GM18526 (cell line): ENCODE results near the gene USP22.

Experiments
- POLR2A ChIP-seq: IDR thresholded peaks from 3 replicates; pipeline ENCODE4 v1.6.1; 2011; ENCODE audit not compliant: insufficient read length; ENCODE audit errors: extremely low read depth

Gene USP22

DNA sequence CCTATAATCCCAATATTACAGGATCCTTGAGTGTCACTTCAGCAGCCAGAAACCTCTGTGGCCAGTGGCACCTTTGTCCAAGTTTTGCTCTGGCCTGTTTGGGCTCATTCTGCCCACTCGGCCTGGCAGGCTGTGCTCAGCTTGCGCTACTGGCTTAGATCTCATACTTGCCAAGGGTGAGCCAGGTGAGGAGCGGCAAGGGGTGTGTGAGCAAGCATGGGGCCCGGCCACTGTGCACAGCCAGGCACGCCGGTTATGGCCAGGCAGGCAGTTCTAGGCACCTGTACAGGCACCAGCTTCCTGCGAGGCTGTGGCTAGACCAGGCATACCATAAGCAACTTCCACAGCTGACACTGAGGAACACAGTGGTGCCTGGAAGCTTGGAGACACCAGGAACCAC, 16.9 kb upstream of the USP22 start:
- no peak for TF ChIP-seq POLR2A

DNA sequence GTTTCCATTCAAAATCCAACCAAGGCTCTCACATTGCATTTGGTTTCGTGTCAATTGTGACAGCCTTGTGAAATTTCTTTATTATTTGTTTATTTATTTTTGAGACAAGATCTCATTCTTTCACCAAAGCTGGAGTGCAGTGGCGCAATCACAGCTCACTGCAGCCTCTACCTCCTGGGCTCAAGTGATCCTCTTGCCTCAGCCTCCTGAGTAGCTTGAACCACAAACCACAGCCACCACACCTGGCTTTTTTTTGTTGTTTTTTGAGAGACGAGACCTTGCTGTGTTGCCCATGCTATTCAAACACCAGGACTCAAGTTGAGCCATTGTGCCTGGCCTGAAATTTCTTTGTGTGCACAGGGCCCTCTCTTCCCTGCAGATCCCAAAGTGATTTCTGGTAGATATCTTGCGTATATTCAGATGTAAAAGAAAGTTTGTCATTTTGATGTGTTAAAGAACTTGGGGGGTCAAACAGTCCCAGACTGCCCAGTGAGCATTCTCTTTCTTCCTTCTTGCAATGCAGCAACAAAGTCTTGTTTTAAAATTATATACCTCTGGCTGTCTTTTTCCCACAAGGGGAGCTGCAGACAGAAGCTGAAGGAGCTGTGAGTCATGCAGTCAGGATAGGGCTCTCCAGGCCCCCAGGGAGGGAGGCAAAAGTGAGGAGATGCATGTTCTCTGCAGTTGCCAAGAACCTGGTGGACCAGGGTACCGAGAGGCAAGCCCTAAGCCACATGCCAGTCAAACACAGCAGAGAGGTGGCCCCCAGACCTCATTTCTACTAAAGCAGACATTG, 15.5 kb upstream of the USP22 start:
- no peak for TF ChIP-seq POLR2A

DNA sequence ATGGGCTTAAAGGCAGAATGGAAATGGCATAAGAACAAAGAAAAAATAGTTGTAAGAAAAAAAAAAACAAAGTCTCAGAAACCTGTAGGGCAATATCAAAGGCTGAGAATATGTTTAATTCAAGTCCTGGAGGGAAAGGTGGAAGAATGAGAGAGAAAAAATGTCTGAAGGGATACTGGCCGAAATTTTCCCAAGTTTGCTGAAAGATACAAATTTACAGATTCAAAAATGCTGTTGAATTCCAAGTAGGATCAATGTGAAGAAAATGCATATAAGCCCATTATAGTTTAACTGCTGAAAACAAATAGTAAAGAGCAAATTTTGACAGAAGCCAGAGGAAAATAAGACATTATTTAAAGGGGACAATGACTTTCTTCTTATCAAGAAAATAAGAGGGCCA, 6.6 kb upstream of the USP22 start:
- no peak for TF ChIP-seq POLR2A

DNA sequence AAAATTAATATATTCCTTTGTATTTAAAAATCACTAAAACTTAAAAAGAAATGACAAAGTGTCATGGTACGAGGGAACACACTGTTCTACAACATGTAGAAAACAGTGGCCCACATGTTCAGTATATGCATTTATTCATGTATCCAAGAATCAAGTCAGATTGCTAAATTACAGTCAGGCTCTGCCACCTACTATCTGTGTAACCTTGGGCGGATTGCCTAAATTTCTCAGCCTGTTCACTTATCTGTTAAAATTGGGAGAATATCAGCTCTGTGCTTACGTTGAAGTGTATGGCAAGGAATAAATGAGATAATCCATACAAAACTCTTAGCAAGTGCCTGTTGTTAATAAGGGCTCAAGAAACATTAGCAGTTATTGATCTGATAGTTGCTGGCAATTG, 3.4 kb upstream of the USP22 start:
- no peak for TF ChIP-seq POLR2A

DNA sequence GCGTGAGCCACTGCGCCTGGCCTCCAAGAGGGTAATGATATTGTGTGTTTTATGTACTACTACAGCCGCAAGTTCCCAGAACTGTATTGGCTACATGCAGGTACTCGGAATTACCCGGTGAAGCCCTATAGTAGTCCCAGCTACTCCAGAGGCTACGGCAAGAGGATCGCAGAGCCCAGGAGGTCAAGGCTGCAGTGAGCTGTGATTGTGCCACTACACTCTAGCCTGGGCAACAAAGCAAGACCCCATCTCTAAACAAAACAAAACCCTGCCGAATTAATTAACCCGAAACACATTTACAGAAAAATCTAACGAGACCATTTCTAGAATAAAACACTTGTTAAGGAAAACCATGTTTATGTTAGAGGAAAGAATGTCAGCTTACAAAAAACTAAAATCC, 2.2 kb upstream of the USP22 start:
- no peak for TF ChIP-seq POLR2A

DNA sequence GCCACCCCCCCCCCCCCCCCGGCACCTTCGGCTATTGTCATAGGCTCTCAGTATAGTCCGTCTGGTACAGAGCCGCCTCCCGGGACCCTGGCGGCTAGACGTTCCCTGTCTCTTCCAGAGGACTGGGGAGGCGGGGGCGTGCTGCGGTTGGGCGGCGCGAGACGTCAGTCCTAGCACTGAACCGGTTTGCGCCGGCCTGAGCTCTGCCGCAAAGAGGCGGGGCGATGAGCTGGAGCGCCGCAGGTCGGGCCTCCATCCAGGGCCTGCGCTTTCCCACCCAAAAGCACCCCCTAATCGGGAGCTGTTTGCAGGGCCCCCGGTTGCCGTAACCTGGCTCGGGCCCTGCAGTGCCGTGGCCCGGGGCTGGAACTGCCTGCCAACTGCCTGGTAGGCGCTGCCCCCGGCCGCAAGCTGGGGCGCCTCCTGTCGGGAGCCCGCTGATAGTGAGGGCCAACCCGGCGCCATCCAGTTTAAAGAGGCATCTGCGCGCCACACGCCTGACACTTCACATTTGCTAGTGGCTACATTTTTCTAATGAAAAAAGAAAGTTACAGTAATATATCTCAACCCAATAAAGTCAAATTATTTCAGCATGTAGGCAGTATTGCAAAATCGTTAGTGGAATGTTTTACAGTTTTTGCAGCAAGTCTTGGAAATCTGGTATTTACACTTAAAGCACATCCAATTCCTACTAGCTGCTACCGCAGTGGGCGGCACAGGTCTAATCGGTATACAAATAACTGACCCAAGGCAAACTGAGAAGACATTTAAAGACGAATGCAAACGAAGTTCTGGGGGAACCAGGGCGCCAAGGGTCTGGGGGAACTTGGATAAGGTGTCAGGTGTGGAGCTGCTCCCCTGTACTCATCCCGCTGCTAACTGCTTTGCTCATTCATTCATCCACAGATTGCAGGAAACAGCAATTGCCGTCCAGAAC, 753 bp upstream of the USP22 start:
- peak; percentile 90 for TF ChIP-seq POLR2A

DNA sequence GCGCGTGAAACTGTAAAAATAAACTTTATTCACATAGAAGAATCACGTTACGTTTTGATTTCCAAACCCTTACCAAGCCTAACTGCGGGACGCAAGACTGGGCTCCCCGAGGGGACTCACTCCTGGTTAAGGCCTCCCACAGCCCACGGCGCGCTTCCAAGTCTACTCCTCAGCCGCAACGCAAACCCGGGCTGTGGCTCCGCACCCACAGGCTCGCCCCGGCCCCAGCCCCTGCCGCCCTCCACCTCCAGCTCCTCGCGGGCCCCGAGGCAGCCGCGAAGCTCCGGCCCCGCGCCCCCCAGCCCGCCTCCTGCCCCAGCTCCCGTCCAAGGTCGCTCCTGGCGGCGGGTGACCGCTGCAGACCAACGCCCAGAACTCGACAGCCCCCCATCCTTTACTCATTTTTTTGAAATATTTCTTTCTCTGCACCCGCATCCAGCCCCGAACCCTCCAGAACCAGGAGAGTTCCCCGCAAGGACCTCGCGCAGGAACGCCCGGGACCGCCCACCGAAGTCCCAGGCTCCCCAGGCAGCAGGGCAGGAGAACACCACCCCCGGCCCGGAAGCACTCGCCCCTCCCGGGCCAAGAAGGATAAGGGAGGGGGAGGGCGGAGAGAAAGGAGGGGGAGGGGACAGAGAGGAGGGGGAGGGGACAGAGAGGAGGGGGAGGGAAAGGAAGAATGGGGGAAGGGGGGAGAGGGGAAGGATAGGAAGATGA, 912 bp downstream of the USP22 start:
- no peak for TF ChIP-seq POLR2A

DNA sequence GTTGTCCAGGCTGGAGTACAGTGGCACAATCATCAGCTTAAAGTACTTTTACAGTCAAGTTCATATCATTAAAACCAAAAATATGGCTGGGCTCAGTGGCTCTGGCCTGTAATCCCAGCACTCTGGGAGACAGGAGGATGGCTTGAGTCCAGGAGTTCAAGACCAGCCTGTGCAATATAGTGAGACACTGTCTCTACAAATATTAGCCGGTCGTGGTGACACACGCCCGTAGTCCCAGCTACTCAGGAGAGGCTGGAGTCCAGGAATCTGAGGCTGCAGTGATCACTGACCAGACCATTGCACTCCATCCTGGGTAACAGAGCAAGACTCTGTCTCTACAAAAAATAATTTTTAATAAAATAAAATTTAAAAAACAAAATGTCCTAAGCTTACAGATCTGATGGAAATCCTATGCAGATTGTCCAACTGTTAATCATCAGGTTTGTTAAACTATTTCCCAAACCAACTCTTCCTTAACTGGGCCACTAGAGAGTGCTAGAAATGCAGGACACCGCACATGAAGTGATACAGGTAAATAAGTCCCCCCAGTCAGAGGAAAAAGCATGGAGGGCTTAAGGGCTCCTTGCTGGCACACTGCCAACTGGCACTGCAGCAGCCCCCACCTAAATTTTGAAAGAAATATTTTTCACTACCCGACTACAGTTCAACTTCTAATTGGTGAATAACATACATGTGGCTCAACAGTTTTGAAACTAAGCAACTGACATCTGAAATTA, 2.8 kb downstream of the USP22 start:
- TF ChIP-seq POLR2A: no peak

DNA sequence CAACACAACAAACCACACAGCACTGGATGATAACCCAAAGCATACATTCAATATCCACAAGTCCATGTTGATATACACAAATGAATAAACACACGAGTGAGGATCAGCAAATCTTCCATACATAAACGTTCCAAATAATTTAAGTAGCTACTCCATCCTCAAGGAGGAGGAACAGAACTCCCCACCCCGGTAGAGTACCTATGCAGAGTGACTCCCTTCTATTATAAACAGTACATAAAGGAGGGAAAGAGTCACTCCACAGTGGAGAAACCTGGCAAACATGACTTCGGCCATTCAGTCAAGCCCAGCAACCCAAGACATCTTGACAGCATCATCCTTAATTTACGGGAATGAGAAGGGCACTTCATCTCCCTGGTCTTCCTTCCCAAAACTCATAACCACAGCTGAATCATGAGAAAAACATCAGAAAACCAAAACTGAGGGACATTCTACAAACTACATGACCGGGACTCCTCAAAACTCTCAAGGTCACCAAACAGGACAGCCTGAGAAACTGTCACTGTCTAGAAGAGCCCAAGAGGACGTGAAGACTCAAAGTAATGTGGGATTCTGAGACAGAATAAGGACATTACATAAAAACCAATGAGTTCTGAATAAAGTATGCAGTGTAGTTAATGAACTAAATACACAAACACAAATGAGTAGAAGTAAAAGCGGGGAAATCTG, 5.6 kb downstream of the USP22 start:
- no peak for TF ChIP-seq POLR2A

DNA sequence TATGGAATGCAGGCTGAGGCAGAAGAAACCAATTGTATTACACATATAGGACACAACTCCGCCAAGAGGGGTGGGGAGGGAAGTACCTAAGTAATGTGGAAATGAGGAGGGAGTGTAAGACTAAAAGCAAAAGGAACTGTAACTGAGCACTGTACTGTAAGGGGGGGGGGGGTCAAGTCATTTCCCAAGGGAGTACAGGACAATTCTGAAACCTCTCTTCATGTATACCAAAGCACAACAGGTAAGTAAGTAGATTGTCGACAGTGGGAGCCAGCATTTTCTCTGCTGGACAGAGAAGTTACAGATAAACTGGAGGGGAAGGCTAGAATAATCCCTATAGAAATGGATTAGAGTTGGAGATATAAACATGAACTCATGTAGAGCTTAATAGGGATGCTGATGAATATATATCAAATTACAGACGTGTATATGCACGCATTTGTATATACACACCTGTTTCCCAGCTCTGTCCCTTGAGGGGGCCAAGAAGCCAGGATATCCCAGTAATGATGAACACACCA, 6.4 kb downstream of the USP22 start:
- TF ChIP-seq POLR2A: no peak

DNA sequence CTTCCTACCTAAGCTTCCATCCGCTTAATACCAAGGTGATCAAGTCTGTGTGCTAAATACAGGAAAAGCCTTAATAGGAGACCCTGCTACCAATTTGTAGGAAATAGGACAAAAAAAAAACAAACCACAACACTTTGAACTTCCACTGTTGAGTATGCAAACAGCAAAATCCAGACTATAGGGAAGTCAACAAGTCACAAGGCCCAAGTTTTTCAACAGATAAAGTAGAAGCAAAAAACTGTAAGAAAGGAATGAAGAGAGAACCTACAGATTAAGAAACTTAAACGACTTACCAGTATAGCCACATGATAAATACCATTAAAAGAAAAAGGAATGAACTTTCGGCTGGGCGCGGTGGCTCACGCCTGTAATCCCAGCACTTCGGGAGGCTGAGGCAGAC, 7.4 kb downstream of the USP22 start:
- no peak for TF ChIP-seq POLR2A

DNA sequence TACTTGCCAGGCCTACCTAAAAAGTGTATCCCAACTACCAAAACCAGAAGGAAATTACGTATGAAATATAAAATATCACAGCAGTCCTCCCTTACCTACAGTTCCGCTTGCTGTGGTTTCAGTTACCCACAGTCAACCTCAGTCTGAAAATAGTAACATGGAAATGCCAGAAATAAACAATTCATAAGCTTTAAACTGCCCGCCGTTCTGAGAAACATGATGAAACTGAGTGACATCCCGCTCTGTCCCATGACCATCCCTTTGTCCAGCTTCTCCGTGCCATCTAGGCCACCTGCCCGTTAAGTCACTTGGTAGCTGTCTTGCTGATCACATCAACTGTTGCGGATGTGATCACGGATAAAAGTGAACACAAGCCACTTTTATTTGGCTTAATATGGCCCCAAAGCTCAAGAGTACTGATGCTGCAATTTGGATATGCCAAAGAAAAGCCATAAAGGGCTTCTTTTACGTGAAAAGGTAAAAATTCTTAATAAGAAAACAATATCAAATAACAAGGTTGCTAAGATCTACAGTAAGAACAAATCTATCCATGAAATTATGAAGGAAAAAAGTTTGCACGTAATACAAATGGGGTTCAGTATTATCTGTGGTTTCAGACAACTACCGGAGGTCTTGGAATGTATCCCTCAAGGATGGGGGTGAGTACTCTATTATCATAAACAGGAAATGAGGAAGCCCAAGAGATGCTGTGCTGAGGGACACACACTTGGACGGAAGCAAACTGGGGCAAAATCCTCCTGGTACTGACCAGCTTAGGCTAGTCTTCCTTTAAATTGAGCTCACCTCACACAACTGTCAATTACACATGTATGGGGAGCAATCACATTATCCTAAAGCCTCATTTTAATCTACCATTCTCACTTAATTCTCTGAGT, 8.2 kb downstream of the USP22 start:
- no peak for TF ChIP-seq POLR2A

DNA sequence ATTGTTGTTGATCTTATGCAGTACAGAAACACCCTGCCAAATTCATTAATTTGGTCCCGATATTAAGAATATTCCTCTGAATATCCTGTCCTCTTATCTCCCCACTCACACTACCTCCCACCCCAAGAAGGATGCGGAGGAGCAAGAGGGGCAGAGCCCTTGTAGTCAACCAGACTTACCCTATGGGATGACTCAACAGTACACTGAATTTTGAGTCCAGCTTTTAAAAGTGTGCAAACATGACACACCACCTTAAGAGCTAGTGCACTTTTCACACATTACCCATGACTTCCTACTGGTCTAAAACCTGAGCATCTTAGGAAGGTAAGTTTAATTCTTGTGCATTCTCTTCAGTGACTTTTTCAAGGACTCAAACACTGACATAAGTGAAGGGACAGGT, 9.5 kb downstream of the USP22 start:
- TF ChIP-seq POLR2A: no peak
